SK-N-MC (cell line): ENCODE measurements around the gene FGF2.

Source experiments
- EZH2 ChIP-seq: fragments of 200-600 bp; sonication (generic); IDR thresholded peaks from one replicate; pipeline ENCODE4 v1.6.1; 2017; ENCODE audit warnings: antibody characterized with exemption
- FOXP2 ChIP-seq: optimal IDR thresholded peaks from 2 replicates; pipeline ENCODE3; 2011; ENCODE audit warnings: mild to moderate bottlenecking, moderate library complexity; ENCODE audit not compliant: insufficient read depth; ENCODE audit errors: extremely low read length, control extremely low read depth
- POLR2AphosphoS5 ChIP-seq: IDR thresholded peaks from 2 replicates; pipeline ENCODE4 v1.6.1; 2012; ENCODE audit warnings: mild to moderate bottlenecking, low read depth, low read length, borderline replicate concordance

DNA sequence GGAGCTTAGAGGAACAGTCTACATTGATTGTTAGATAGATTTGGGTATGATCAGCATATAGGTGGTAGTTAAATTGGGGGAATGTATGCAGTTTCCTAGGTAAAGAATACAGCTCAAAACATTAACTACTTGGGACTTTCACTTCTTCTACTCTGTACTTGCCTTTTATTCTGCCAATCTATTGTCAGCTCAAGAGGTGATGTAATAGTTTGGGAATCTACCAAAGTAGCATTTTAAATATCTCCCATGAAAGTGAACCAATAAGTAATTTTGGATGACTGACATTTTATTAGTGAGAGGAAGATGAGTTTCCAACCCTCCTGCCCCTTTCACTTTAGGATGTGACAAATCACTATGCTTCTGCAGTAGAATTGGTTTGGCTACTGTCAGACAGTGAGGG, 52.4 kb downstream of the FGF2 start:
- TF ChIP-seq EZH2 = no peak
- TF ChIP-seq FOXP2 = no peak
- no peak for TF ChIP-seq POLR2AphosphoS5
